ENCODE data around the gene TMEM247.
"Not testable (repeated sequence)": the region's sequence is repeated elsewhere in the genome, so short reads cannot be mapped to it uniquely, and the experiment has no call there.

TMEM247 gene

DNA sequence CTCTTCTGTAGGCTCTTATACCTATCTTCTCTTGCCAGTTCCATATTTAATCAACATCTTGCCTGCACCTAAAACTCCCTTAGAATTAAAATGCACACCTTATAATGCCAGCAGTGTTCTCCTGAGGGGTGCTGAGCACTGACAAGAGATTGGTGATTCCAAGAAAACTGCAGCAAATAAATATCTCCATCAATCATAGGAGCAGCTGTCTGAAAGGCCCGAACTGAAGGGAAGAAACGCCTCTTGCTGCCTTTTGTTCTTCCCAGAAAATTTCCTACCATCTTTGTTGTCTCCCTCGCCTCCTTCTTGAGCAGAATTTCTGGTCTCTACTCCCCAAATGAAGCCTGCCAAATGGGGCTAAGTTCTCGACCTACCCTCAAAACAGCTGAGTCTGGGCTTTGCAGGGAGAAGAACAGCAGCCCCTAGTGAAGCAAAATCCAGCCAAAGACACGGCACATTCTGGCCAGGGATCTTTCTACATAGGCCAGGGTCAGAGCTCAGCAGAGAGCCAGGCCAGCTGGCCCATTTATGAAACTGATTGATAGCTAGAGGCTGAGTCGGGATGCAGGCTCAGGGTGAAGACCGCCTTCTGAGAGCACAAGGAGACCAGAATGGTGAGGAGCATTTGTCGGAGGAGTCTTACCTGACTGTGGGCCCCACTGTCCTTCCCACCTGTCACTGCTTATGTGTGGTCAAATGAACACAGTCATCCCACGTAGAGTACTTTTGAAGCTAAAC lies 20.4 kb upstream of the TMEM247 start:
- DNase-seq (ENCODE audit: low spot score): no peak

GRCh38 chr2:46459694-46460093 lies 19.7 kb upstream of the TMEM247 start:
- no peak for DNase-seq (ENCODE audit: low spot score)

DNA sequence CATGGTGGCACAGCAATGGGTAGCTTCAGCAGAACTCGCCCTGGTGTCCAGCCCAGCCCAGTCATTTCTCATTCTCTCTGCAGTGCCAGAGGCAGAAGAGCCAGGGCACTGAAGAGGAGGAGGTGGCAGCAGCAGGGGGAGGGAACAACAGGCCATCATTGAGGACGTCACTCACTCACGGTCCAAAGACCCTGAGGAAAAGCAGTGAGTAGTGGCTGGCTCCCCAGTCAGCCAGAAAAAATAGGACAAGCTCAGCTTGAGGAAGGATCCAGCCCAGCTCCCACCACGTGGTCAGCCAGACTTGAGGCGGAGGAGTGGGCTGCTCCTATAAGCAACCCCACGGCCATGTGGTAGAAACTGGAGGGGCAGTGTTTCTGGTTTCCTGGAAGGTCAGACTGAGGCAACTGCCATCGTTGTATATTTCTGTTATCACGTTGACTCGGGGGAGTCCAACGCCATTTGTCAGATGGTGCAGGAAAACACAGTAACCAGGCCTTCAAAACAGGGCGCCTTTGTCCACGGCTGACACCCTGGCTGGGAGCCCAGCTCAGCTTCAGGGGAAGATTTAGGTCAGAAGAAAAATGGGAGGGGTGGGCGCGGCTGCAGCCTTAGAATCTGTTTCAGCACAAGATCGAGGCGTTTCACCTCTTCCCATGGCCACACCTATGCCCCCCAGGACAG lies 19.0 kb upstream of the TMEM247 start:
- peak; percentile 90 for DNase-seq (ENCODE audit: low spot score)

GRCh38 chr2:46461011-46461674 lies 18.2 kb upstream of the TMEM247 start:
- peak; percentile 76 for DNase-seq (ENCODE audit: low spot score)

DNA sequence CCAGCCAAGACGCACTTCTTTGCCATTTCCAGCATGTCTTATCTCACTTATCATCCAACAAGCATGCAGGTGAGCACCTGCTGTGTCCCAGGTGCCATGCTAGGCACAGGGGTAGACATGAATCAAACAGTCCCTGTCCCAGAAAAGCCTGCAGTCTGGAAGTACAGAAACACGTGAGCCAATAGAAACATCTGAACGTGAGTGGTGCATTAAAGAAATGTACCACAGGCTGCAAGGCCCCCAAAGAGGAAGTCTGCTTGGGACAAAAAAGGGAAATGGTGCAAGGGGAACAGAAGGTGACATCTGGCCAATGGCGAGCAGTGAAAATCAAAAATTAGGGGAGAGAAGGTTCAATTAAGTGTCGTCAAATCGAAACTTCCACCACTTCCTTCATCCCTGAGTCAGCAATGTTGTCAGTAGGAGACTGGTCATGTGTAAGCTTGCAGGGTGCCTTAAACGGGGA lies 17.6 kb upstream of the TMEM247 start:
- peak; percentile 43 for DNase-seq (ENCODE audit: low spot score)

- no peak for DNase-seq (ENCODE audit: low spot score)
Measured at GRCh38 chr2:46462936-46463335, 16.4 kb upstream of the TMEM247 start.

GRCh38 chr2:46469116-46469515 lies 10.2 kb upstream of the TMEM247 start:
- DNase-seq (ENCODE audit: low spot score): no peak

GRCh38 chr2:46469700-46470099 lies 9.7 kb upstream of the TMEM247 start:
- DNase-seq (ENCODE audit: low spot score): no peak

DNA sequence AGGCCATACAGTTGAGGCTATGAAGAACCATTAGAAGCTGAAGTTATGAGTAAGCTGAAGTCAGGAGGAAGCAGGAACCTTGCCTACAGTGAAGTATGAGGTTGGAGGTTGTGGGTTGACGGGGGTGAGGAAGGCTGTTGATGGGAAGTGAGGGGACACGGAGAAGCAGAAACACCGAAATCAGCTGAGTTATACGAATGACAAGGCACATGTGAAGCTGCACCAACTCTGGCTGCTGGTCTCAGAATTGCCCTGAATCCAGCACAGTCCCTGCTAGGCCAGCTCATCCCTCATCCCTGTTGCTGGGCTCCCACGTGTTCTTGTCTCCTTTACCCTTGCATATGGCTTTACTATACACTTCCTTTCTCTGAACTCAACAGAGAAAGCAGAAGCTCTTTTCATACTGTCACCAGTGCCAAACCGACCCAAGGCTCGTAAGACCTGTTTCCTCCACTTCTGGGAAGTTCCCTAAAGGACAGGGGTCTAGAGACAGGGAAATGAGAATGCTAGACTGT lies 9.2 kb upstream of the TMEM247 start:
- peak; percentile 30 for DNase-seq (ENCODE audit: low spot score)

- DNase-seq (ENCODE audit: low spot score): no peak
Measured at GRCh38 chr2:46471019-46471583, 8.3 kb upstream of the TMEM247 start.

DNA sequence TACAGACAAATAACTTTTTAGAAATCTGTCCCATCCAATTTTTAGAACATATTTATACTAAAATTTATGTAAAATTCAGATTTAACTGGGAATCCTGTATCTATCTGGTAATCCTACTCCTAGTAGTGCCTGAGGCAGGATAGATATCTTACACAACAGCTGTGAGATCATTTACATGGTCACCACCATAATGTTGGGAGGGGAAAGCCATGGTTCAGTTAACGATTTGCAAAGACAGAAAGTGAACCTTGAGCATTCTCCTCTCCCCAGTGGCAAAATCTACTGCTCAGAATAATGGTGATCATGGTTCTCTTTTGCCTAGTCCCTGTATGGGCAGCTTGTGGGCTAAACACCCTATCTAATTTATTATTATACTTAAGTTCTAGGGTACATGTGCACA lies 7.7 kb upstream of the TMEM247 start:
- DNase-seq (ENCODE audit: low spot score): no peak

DNA sequence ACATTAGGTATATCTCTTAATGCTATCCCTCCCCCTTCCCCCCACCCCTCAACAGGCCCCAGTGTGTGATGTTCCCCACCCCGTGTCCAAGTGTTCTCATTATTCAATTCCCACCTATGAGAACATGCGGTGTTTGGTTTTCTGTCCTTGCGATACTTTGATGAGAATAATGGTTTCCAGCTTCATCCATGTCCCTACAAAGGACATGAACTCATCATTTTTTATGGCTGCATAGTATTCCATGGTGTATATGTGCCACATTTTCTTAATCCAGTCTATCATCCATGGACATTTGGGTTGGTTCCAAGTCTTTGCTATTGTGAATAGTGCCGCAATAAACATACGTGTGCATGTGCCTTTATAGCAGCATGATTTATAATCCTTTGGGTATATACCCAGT lies 7.2 kb upstream of the TMEM247 start:
- not testable (repeated sequence) for DNase-seq (ENCODE audit: low spot score)

DNA sequence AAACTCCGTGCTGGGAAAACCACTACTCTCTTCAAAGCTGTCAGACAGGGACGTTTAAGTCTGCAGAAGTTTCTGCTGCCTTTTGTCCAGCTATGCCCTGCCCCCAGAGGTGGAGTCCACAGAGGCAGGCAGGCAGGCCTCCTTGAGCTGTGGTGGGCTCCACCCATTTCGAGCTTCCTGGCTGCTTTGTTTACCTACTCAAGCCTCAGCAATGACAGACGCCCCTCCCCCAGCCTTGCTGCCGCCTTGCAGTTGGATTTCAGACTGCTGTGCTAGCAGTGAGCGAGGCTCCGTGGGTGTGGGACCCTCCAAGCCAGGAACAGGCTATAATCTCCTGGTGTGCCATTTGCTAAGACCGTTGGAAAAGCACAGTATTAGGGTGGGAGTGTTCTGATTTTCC lies 1.9 kb upstream of the TMEM247 start:
- DNase-seq (ENCODE audit: low spot score): not testable (repeated sequence)

DNA sequence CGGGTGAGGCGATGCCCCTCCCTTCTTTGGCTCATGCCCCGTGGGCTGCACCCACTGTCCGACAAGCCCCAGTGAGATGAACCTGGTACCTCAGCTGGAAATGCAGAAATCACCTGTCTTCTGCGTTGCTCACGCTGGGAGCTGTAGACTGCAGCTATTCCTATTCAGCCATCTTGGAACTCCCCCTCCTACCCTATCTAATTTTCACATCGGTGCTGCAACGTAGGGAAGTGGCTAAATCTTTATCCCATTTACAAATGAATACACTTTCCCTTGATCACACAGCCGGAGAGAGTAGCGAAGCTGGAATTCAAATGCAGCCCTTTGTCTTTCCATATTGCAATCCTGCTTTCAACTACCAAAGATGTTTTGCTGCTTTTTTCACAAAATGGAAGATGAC lies 1.4 kb upstream of the TMEM247 start:
- DNase-seq (ENCODE audit: low spot score): no peak

DNA sequence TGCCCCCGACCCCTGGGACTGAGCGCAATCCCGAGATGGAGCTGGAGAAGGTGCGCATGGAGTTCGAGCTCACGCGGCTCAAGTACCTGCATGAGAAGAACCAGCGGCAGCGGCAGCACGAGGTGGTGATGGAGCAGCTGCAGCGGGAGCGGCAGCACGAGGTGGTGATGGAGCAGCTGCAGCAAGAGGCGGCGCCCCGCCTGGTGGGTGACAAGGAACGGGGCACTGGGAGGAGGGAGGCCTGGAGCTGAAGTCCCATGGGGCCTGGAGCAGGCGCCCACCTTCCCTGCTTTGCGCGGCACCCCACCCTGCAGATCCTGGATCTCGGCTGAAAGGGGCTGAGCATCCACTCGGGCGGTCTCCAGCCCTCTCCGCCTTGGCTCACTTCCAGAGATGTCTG lies 1.2 kb downstream of the TMEM247 start:
- DNase-seq (ENCODE audit: low spot score): no peak

DNA sequence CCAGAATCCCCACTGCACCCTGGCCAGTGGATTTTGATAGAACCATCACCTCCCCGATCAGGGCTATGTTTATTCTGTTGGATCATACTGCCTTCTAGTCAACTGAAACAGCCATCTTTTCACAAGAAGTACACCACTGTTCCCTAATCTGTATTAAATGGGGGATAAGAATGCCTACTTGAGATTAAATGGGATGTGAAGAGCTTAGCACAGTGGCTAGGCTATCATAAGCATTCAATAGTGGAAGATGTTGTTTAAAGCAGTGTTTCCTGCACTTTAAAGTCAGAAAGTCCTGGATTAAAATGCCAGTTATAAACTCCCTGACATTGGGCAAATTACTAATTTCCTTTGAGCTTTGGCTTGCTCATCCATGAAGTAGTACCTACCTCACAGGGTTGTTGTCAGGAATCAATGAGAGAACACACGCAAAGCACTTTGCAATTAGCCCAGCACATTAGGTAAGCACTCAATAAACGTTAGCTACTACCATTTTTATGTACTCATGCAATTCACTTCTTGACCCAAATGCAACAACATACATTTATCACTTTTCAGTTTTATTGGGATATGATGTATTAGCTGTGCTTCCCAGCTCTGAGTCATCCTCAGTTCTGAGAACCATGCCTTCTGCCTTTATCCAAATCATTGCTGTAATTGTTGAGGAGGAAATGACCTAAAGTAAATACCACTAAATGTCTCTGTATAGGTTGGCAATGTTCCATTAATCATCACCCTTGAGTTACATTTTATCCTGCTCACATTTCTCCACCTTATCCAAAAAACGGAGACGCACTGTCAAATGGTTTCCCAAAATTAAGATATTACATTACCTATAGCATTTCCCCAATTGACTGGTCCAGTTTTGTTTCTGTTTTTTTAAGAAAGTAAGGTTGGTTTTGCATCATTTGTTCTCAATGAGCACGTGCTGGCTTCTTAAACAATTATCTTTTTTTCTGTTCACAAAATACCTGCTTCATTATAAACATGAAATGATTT lies 2.1 kb downstream of the TMEM247 start:
- DNase-seq (ENCODE audit: low spot score): no peak

DNA sequence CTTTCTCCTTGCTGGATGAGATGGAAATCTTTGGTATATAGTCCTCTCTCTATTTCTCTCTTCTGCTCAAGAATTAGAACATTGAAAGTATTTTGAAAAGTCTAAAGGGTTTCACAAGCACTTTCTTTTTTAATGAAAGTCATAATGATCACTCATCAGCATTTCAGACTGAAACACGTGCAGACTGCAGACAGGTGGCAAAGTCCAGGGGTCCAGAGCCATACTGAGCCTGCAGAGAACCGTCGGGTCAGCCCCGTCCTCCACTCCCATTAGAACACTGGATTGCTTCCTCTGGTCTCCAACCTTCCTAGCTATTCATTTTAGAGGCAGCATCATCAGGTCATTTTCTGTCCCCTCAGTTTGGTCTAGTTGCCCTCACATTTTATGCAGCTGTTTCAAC lies 3.1 kb downstream of the TMEM247 start:
- DNase-seq (ENCODE audit: low spot score): no peak

DNA sequence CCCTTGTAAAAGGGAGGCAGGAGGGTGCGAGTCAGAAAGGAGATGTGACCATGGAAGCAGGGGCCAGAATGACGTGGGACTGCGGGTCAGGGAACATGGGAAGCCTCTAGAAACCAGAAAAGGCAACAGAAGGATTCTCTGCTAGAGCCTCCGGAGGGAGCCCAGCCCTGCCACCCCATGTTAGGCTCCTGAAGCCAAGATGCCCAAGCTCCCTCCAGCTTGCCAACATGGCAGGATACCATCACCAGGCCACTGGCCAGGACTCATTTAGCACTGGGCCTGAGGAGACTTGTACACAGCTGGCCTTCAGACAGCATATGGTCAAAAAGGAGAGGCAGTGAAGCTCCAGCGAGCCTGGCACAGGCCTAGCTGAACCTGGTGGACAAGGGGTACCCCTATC lies 5.6 kb downstream of the TMEM247 start:
- DNase-seq (ENCODE audit: low spot score): no peak

GRCh38 chr2:46486436-46486835 lies 7.1 kb downstream of the TMEM247 start:
- no peak for DNase-seq (ENCODE audit: low spot score)

DNA sequence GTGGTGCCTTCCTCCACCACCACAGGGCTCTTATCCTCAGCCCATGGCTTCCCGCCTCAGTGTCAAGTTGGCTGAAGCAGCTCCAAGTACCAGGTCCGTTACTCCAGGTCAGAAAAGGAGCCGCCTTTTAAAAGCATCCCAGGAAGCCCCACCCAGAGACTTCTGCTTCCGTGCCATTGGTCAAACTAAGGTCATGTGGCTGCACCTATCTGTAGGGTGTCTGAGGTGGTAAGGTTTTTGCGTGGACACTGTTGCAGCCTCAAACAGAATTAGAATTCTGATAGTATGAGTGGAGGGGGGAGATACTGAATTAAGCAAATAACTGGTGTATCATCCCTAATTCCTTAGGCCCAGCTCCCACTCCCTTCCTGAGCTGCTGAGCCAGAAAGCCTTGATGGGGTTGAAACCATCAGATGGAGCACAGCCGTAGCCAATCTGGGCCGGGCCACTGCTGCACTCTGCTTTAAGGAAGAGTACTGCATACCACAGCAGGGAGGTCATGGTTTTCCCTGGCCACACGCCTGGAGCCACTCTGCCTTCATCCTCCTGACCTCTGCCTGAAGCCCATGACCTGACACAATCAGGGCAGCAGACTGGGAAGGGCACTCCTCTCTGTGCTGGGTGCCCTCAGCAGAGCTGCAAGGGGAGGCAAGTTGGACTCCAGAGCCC lies 8.4 kb downstream of the TMEM247 start:
- DNase-seq (ENCODE audit: low spot score): no peak

- no peak for DNase-seq (ENCODE audit: low spot score)
Measured at GRCh38 chr2:46488389-46488788, 9.0 kb downstream of the TMEM247 start.
